ENCODE results near the gene RFX7. TPM values are rescaled to one million over a fixed set of nuclear protein-coding genes. Genes with fewer than 3 reads are reported as not detected.

RFX7 gene
- total RNA-seq, 1 experiment from 2014 or later: 18.1 TPM

DNA sequence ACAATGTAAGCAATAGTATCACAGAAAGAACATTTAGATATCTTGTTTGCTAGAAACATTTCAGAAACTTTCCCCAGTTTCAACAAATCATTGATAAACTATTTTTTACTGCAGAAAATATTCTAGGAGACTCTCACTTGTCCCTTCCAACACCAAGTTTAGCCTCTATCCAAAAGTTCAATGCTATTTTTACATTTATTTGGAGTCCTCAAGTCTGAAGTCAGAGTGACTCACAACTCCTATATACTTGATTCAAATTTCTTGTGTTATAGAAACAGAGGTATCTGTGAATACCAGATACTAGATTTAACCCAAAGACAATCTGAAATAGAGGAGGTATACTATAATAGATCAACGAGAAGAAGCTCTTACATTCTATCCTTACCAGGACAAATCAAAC lies 49.6 kb downstream of the RFX7 start:
- no peaks in the 10 kb centered on the region for H3K27me3 ChIP-seq (ENCODE audit: insufficient read depth, low read length)
- CTCF ChIA-PET: no interaction called here
- H3K4me1 ChIP-seq (ENCODE audit: control insufficient read depth in 1 of 2, insufficient read depth in 2 of 2, low read length in 2 of 2): no peaks in the 10 kb centered on the region
- H3K36me3 ChIP-seq (ENCODE audit: control insufficient read depth in 1 of 2, insufficient read depth in 2 of 2, low read length in 2 of 2): no peaks in the 10 kb centered on the region
- DNase-seq (ENCODE audit: low read depth, low spot score) (no peak), ATAC-seq (no peak)
- no peaks in the 10 kb centered on the region for H3K9me3 ChIP-seq (ENCODE audit: control insufficient read depth in 1 of 2, insufficient read depth in 1 of 2, low read depth in 1 of 2, low read length in 2 of 2)
- no peaks in the 10 kb centered on the region for H3K9me2 ChIP-seq (ENCODE audit: insufficient read depth)
- H3K4me2 ChIP-seq (ENCODE audit: low read length): no peak overlapping the region
- 0 out of 2 replicates have a peak, but pooled peaks cover 2% of the 10 kb centered on the region for H4K20me1 ChIP-seq (ENCODE audit: insufficient read depth)
- peaks cover 41% of the 10 kb centered on the region for H3K79me2 ChIP-seq (ENCODE audit: insufficient read depth, low read length)
- intact Hi-C loops (cut with micrococcal nuclease): no loop called here
- RAD21 ChIA-PET (ENCODE audit: low non-redundant PET in 1 of 2, low total read pairs in 2 of 2, uncharacterized antibody in 2 of 2, unreplicated experiment in 2 of 2): no interaction called here
- H3K27ac ChIP-seq (ENCODE audit: low read depth, low read length): no peak overlapping the region
- no peak overlapping the region for H2AFZ ChIP-seq (ENCODE audit: low read depth, low read length, poor library complexity, severe bottlenecking)
- POLR2A ChIA-PET: no interaction called here
- no peak overlapping the region for H3K9ac ChIP-seq (ENCODE audit: low read length)
- TF ChIP-seq SP1 (IDR thresholded peaks at IDR 0.05; ENCODE audit: low read depth) (no peak), ZFX (IDR thresholded peaks at IDR 0.05) (no peak), POLR2A (IDR thresholded peaks at IDR 0.05; ENCODE audit: borderline replicate concordance, extremely low read depth, insufficient read depth, insufficient read length) (no peak), SRF (IDR thresholded peaks at IDR 0.05; ENCODE audit: low read depth) (no peak), CBX3 (IDR thresholded peaks at IDR 0.05; ENCODE audit: low read depth) (no peak), ZNF274 (IDR thresholded peaks at IDR 0.05; ENCODE audit: low read depth, low read length) (no peak), EZH2phosphoT487 (IDR thresholded peaks at IDR 0.05; ENCODE audit: borderline replicate concordance) (no peak), EGR1 (IDR thresholded peaks at IDR 0.05; ENCODE audit: low read depth) (no peak), POLR2AphosphoS5 (IDR thresholded peaks at IDR 0.05; ENCODE audit: low read depth, low read length) (no peak), TCF7L2 (IDR thresholded peaks at IDR 0.05; ENCODE audit: borderline replicate concordance, extremely low read depth, insufficient read depth, insufficient read length) (no peak), EZH2 (IDR thresholded peaks at IDR 0.05) (no peak), ELF1 (IDR thresholded peaks at IDR 0.05; ENCODE audit: borderline replicate concordance, low read depth) (no peak), RAD21 (IDR thresholded peaks at IDR 0.05; ENCODE audit: low read depth) (no peak), FOSL1 (IDR thresholded peaks at IDR 0.05; ENCODE audit: low read depth) (no peak), ZBTB33 (IDR thresholded peaks at IDR 0.05; ENCODE audit: extremely low read depth, insufficient replicate concordance, low read length) (no peak), REST (IDR thresholded peaks at IDR 0.05; ENCODE audit: low read depth) (no peak), CTCF (IDR thresholded peaks at IDR 0.05 in 2 of 3, conservative IDR thresholded peaks at IDR 0.05 in 1 of 3; ENCODE audit: borderline replicate concordance in 1 of 3, insufficient read depth in 1 of 3, low read depth in 2 of 3, low read length in 2 of 3) (no peak), YY1 (IDR thresholded peaks at IDR 0.05; ENCODE audit: extremely low read depth, insufficient replicate concordance, low read depth, low read length) (no peak)
- TF ChIP-seq, protein P1, sequence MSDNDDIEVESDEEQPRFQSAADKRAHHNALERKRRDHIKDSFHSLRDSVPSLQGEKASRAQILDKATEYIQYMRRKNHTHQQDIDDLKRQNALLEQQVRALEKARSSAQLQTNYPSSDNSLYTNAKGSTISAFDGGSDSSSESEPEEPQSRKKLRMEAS (IDR thresholded peaks at IDR 0.05): no peak
- TF ChIP-seq, protein P2, sequence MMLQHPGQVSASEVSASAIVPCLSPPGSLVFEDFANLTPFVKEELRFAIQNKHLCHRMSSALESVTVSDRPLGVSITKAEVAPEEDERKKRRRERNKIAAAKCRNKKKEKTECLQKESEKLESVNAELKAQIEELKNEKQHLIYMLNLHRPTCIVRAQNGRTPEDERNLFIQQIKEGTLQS (IDR thresholded peaks at IDR 0.05): no peak
- no peak overlapping the region for H3K4me3 ChIP-seq (replicated peaks in 1 of 2; ENCODE audit: low read depth in 1 of 2, low read length in 2 of 2)
- no TSS peak for BruUV-seq (replicated peaks)
